K562 (cell line): Measurements from ENCODE around the gene NLE1. TPM values are rescaled to one million over a fixed set of nuclear protein-coding genes. Genes with fewer than 3 reads are reported as not detected.

Source experiments
- ATAC-seq: fragments of 200-7000 bp; cut with Tn5 transposase; 3 replicates; pipeline ENCODE4 v1.9.1; 2020; ENCODE audit warnings: moderate library complexity
- BruUV-seq: library from RNA; stranded (reverse); fragments of 400-500 nt; replicated peaks from 2 replicates; lab custom pipeline; 2021; lab: Mats Ljungman, UMichigan
- CTCF ChIA-PET: fragments of 300-600 bp; formaldehyde crosslinking; extraction: SDS; loops from one replicate; lab custom pipeline; 2021; ENCODE audit warnings: low intra/inter-chr PET ratio; lab: Yijun Ruan, JAX
- POLR2A ChIA-PET: fragments of 300-600, 350-650 bp; sonication (Branson Sonifier 250); formaldehyde crosslinking; extraction: SDS; loops from one replicate; lab custom pipeline; 2021; ENCODE audit warnings: antibody characterized with exemption, inconsistent platforms; lab: Yijun Ruan, JAX
- DNase-seq, 4 experiments: peaks; one replicate each; pipeline versions ENCODE4 v3.0.0 to v3.0.0-alpha.2; 2011 to 2018; ENCODE audit warnings: low spot score in 3 of 4, mixed read lengths in 3 of 4; ENCODE audit errors: extremely low read depth in 1 of 4
- FAIRE-seq: peaks from 2 replicates; lab custom pipeline; 2011; peaks lifted over from hg19 to GRCh38; lab: Jason Lieb, UNC
- H2AFZ ChIP-seq: 2 replicates; pipeline ENCODE4 v1.6.0; 2011; ENCODE audit warnings: low read depth, low read length, control low read depth, inconsistent platforms
- H3K27ac ChIP-seq: fragments of 200-600 bp; 3 replicates; pipeline ENCODE4 v1.8.0; 2011; ENCODE audit warnings: low read depth, mild to moderate bottlenecking, control low read depth, inconsistent platforms, low read length, moderate library complexity, mixed read lengths; ENCODE audit errors: extremely low read depth
- H3K27me3 ChIP-seq, 2 experiments: fragments of 300-600 bp in 1 of 2; 2 replicates in 1 of 2; 3 replicates in 1 of 2; pipeline versions ENCODE4 v1.6.0 to v1.8.0; 2011; ENCODE audit warnings: inconsistent platforms in 2 of 2, low read length in 2 of 2, mild to moderate bottlenecking in 1 of 2, mixed read lengths in 1 of 2, moderate library complexity in 1 of 2; ENCODE audit not compliant: control insufficient read depth in 2 of 2, insufficient read depth in 2 of 2
- H3K36me3 ChIP-seq: fragments of 300-600 bp; 3 replicates; pipeline ENCODE4 v1.8.0; 2011; ENCODE audit warnings: mild to moderate bottlenecking, low read length, inconsistent platforms; ENCODE audit not compliant: control insufficient read depth, insufficient read depth
- H3K4me1 ChIP-seq, 2 experiments: fragments of 200-600 bp in 1 of 2; replicated peaks in 1 of 2; 2 replicates in 1 of 2; 3 replicates in 1 of 2; pipeline versions ENCODE4 v1.5.1 to v1.8.0; 2011; ENCODE audit warnings: inconsistent platforms in 2 of 2, low read length in 2 of 2, mild to moderate bottlenecking in 1 of 2, mixed read lengths in 1 of 2, moderate library complexity in 1 of 2; ENCODE audit not compliant: control insufficient read depth in 2 of 2, insufficient read depth in 2 of 2
- H3K4me2 ChIP-seq: 2 replicates; pipeline ENCODE4 v1.6.1; 2011; ENCODE audit warnings: low read length, control low read depth, inconsistent platforms, mixed read lengths; ENCODE audit not compliant: insufficient read depth
- H3K4me3 ChIP-seq: fragments of 200-600 bp; sonication (generic), shearing (Covaris generic); 2 replicates; pipeline ENCODE4 v1.5.1; 2016; ENCODE audit warnings: control low read depth, inconsistent platforms
- H3K79me2 ChIP-seq: fragments of 200-600 bp; 3 replicates; pipeline ENCODE4 v1.8.0; 2011; ENCODE audit warnings: low read length, inconsistent platforms; ENCODE audit not compliant: control insufficient read depth, insufficient read depth
- H3K9ac ChIP-seq, 2 experiments: 2 replicates each; pipeline versions ENCODE4 v1.6.0 to v1.6.1; 2011; ENCODE audit warnings: low read depth in 2 of 2, low read length in 2 of 2, control low read depth in 1 of 2, inconsistent platforms in 1 of 2, mild to moderate bottlenecking in 1 of 2, mixed read lengths in 1 of 2; ENCODE audit not compliant: insufficient read depth in 1 of 2
- H3K9me1 ChIP-seq: one replicate; pipeline ENCODE4 v1.6.0; 2011; ENCODE audit warnings: inconsistent platforms, mild to moderate bottlenecking, low read length, moderate library complexity; ENCODE audit not compliant: control insufficient read depth, insufficient read depth
- H3K9me3 ChIP-seq: replicated peaks from 2 replicates; pipeline ENCODE4 v1.5.1; 2011; ENCODE audit warnings: low read depth, low read length, inconsistent platforms; ENCODE audit not compliant: control insufficient read depth, insufficient read depth
- H4K20me1 ChIP-seq: replicated peaks from 2 replicates; pipeline ENCODE4 v1.6.1; 2011; ENCODE audit warnings: low read length, inconsistent platforms, mixed read lengths; ENCODE audit not compliant: control insufficient read depth, insufficient read depth
- ARNT ChIP-seq, 2 experiments: fragments of 450-650 bp; IDR thresholded peaks; 2 replicates each; pipeline ENCODE4 v1.6.1; 2016; ENCODE audit warnings: mild to moderate bottlenecking in 1 of 2
- MTA3 ChIP-seq: fragments of 450-650 bp; formaldehyde crosslinking; IDR thresholded peaks from 2 replicates; pipeline ENCODE4 v1.6.1; 2017; ENCODE audit warnings: mild to moderate bottlenecking, borderline replicate concordance
- PTRF ChIP-seq: fragments of 450-650 bp; IDR thresholded peaks from 2 replicates; pipeline ENCODE4 v1.6.1; 2016; ENCODE audit warnings: mild to moderate bottlenecking, missing genetic modification characterization, missing compliant biosample characterization
- PYGO2 ChIP-seq: fragments of 450-650 bp; IDR thresholded peaks from 2 replicates; pipeline ENCODE4 v1.6.1; 2016; ENCODE audit warnings: mild to moderate bottlenecking, missing genetic modification characterization, moderate library complexity, missing compliant biosample characterization
- SMARCE1 ChIP-seq: fragments of 450-650 bp; IDR thresholded peaks from 2 replicates; pipeline ENCODE4 v1.7.1; 2016; ENCODE audit warnings: mild to moderate bottlenecking
- TAF15 ChIP-seq: fragments of 200-400 bp; formaldehyde crosslinking; IDR thresholded peaks from 2 replicates; pipeline ENCODE4 v1.6.1; 2017; ENCODE audit warnings: mild to moderate bottlenecking, low read depth, low read length, moderate library complexity
- XRCC4 ChIP-seq: IDR thresholded peaks from one replicate; pipeline ENCODE4 v1.6.1; 2011; ENCODE audit not compliant: insufficient read depth, insufficient read length; ENCODE audit errors: extremely low read depth
- ZBTB17 ChIP-seq: fragments of 450-650 bp; formaldehyde crosslinking; IDR thresholded peaks from 2 replicates; pipeline ENCODE4 v1.4.0; 2020; ENCODE audit warnings: mild to moderate bottlenecking
- ZNF146 ChIP-seq: IDR thresholded peaks from one replicate; pipeline ENCODE4 v1.6.1; 2018; ENCODE audit warnings: missing compliant biosample characterization; ENCODE audit not compliant: unreplicated experiment
- ZNF589 ChIP-seq: fragments of 200-800 bp; sonication (Bioruptor generic); IDR thresholded peaks from 2 replicates; pipeline ENCODE4 v1.6.1; 2016; ENCODE audit warnings: low read depth, missing genetic modification characterization, missing compliant biosample characterization
- WGBS: fragments of 100-300 bp; shearing (Covaris generic); methylation state at CpG from one replicate; pipeline ENCODE4 v1.1.6; 2016; ENCODE audit warnings: low coverage, mixed read lengths; ENCODE audit not compliant: insufficient coverage; ENCODE audit errors: missing lambda C conversion rate; 5-methylcytosine and 5-hydroxymethylcytosine counted together
- in situ Hi-C: fragments of 300-500 bp; cut with MboI; formaldehyde crosslinking; loops from 4 replicates; pipeline ENCODE4 v1.15.0; 2018; ENCODE audit warnings: inconsistent platforms, mixed read lengths
- intact Hi-C: fragments of 100-400 bp; cut with micrococcal nuclease; formaldehyde crosslinking; loops from 2 replicates; pipeline ENCODE4 v1.14.2; 2022
- polyA plus RNA-seq, 8 experiments: library from polyadenylated mRNA; depleted of rRNA in 4 of 8; stranded (reverse) in 5 of 8; unstranded in 3 of 8; fragments of >200 nt; fragmentation: Nextera tagmentation in 2 of 8; fragmentation: Illumina TruSeq in 1 of 8; extraction: Ambion mirVana in 2 of 8; extraction: Trizol in 1 of 8; gene quantifications; 2 replicates each; pipeline versions ENCODE4 v1.2.1 to v1.2.3, GENCODE V29; 2011 to 2014; ENCODE audit warnings: inconsistent platforms in 1 of 8, missing spikeins in 1 of 8
- total RNA-seq, 7 experiments: library from RNA; depleted of rRNA in 6 of 7; stranded (reverse); fragments of >200 nt in 6 of 7; fragmentation: Illumina TruSeq in 2 of 7; extraction: Trizol in 2 of 7; gene quantifications; 2 replicates each; pipeline versions ENCODE4 v1.2.1 to v1.2.3, GENCODE V29; 2011 to 2021; ENCODE audit warnings: low replicate concordance in 1 of 7

The NLE1 gene
- total and polyA plus RNA-seq, 9 of the 15 experiments (the other 6 are each of a cell fraction or from before 2014, with no cell fraction given), result 3.8 to 69.0 (median 29.4) TPM

DNA sequence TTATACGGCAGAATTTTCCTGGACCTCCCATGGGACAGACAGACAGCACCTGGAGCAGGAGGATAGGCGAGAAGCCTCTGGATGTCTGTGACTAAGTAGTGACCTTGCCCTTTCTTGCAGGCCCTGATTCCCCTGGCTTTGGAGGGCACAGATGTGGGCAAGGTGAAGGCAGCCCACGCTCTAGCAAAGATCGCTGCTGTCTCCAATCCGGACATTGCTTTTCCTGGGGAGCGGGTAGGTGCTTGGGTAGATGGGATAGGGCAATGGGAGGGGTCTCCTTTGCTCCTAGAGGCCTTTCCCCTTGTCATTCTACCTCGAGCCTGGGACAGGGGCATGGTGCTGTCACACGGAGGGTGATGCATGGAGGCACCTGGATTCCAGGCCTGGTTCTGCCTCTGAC, 34.8 kb upstream of the NLE1 start (continued):
- TF ChIP-seq SMARCE1 (no peak), PTRF (no peak), PYGO2 (tag) (no peak)

- no peak for FAIRE-seq
- no peaks in the 10 kb centered on the region for H4K20me1 ChIP-seq
- no peak overlapping the region for H3K9ac ChIP-seq
- H3K9me3 ChIP-seq, result no peaks in the 10 kb centered on the region
- no peaks in the 10 kb centered on the region for H3K36me3 ChIP-seq
- WGBS, result 3% methylated on average over 9 of the region's 9 CpGs
- ATAC-seq, result no peak
- H3K4me1 ChIP-seq, result no peaks in the 10 kb centered on the region
- H3K9me1 ChIP-seq, result no peaks in the 10 kb centered on the region
- POLR2A ChIA-PET, result interaction anchor here (0.7 kb wide), 1 partner anchor 226 kb away, joined by 4 read pairs; no protein-coding TSS in a partner anchor
- DNase-seq, result no peak
- no TSS peak for BruUV-seq
- H3K79me2 ChIP-seq, result no peaks in the 10 kb centered on the region
- TF ChIP-seq ARNT (IDR thresholded peaks at IDR 0.05), result no peak
- TF ChIP-seq ZNF589 (CRISPR knock-in tag), result no peak
- TF ChIP-seq TAF15, result no peak
- no peak for TF ChIP-seq ZBTB17 (CRISPR knock-in tag)
- no peak for TF ChIP-seq MTA3
- TF ChIP-seq XRCC4, result no peak
- no peak for TF ChIP-seq ZNF146 (CRISPR knock-in tag)
- H2AFZ ChIP-seq, result no peak overlapping the region
- H3K27me3 ChIP-seq, result peaks cover 3 to 34% of the 10 kb centered on the region in 2 experiments; a peak in 4 of 5 replicates
- intact Hi-C loops (no loop called here), in situ Hi-C loops (no loop called here)
- H3K4me3 ChIP-seq, result no peak overlapping the region
- H3K4me2 ChIP-seq, result no peak overlapping the region
- CTCF ChIA-PET, result no interaction called here
- no peak overlapping the region for H3K27ac ChIP-seq
Measured at GRCh38 chr17:35175638-35176415, 33.7 kb upstream of the NLE1 start.
